GM18870 (cell line): ENCODE measurements around the gene NAA80.
"Not testable (repeated sequence)": the region's sequence is repeated elsewhere in the genome, so short reads cannot be mapped to it uniquely, and the experiment has no call there.

ENCODE experiments used
- ATAC-seq: cut with Tn5 transposase; IDR thresholded peaks from one replicate; pipeline ENCODE4 v1.9.1; 2021; ENCODE audit warnings: moderate library complexity; ENCODE audit not compliant: unreplicated experiment

The NAA80 gene

DNA sequence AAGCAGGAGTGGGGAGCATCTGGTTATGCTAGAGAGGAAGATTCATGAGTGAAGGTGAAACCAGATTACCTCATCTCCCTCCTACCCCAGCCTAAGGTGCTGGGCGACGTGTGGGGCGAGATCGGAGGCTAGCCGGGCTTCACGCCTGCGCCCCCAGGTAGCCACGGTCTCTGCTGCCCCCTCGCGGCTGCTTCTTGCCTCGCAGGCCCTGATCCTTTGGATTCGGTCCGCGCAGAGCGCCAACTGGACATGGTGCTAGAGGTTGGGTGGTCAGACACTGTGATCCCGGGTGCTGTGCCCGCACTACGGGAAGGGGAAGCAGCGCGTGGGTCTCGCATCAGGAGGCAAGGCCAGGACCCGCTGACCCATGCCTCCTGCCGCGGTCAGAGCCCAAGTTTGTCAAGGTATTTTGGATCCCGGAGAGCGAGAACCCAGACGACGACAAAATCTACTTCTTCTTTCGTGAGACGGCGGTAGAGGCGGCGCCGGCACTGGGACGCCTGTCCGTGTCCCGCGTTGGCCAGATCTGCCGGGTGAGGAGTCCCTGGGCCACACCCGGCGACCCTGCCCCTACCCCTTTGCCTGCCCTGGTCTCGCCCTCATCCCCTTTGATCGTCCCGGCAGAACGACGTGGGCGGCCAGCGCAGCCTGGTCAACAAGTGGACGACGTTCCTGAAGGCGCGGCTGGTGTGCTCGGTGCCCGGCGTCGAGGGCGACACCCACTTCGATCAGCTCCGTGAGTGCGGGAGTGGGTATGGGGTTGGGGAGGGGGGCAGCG lies 26.1 kb downstream of the NAA80 start:
- peak; percentile 71 for ATAC-seq

DNA sequence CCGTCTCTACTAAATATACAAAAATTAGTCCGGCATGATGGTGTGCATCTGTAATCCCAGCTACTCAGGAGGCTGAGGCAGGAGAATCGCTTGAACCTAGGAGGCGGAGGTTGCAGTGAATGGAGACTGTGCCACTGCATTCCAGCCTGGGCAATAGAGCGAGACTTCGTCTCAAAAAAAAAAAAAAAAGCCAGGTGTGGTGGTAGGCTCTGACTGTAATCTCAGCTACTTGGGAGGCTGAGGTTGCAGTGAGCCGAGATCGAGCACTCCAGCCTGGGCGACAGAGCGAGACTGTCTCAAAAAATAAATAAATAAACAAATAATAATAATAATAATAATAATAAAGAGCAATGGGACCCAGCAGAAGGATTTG lies 26.7 kb downstream of the NAA80 start:
- not testable (repeated sequence) for ATAC-seq

DNA sequence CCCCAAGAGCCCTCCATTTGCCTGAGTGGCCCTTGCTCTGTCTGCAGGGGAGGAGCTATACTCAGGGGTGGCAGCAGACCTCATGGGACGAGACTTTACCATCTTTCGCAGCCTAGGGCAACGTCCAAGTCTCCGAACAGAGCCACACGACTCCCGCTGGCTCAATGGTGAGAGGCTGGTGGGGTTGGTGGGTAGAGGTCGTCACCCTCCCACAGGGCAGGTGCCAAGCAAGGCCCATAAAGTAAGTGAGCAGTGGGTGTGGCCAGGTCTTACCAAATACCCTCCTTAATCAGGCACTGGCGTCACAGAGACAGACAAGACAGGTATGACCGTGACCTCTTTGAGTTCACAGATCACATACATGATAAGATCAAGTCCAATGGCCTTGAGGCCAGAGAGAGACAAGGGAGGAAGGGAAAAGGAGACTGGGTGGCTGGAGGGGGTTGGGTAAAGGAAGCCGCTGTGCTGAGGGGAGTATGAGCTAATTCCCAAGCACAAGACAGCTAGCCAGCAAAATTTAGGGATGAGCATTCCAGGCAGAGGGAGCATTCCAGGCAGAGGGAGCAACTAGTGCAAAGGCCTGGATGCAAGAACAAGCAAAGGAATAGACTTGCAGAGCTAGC lies 27.8 kb downstream of the NAA80 start:
- no peak for ATAC-seq

DNA sequence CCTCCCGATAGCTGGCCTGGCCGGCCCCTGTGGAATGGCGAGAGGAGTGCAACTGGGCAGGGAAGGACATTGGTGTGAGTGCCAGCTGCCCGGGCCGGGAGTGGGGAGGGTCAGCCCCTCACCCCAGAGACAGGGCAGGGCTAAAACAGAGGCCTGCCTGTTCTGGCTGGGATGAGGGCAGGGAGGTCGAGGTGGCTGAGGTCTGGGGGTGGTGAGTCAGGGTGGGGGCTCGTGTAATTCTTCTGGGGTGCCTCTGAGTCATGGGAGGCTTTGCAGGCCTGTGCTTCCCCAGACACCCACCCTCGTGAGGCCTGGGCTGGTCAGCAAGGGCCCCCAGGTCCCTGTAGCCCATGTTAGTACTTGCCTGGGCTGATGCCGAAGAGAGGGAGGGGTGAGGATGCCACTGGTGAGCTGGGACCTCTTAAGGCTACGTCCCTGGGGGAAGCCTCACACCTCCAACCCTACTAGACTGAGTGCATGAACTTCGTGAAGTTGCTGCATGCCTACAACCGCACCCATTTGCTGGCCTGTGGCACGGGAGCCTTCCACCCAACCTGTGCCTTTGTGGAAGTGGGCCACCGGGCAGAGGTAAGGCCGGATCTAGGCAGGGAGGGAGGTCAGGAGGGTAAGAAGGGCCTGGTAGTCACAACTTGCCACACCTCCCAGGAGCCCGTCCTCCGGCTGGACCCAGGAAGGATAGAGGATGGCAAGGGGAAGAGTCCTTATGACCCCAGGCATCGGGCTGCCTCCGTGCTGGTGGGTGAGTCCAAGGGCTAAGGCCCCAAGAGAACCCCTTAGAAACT lies 28.6 kb downstream of the NAA80 start:
- ATAC-seq: no peak

DNA sequence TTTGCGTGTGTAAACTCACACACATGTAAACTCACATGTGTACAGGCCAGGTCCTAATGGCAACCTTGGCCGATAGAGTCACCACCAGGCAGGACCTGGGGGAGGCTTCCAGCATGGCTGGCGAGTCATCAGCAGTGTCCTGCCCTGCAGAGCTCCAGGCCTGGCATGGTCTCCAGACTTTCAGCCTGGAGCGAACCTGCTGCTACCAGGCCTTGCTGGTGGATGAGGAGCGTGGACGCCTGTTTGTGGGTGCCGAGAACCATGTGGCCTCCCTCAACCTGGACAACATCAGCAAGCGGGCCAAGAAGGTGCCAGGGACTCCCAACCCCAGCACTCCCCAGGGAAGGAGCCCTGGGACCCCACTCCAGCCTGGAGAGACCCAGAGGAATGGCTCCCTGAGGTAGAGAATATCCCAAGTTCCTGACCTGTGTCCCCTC lies 29.2 kb downstream of the NAA80 start:
- ATAC-seq: no peak

DNA sequence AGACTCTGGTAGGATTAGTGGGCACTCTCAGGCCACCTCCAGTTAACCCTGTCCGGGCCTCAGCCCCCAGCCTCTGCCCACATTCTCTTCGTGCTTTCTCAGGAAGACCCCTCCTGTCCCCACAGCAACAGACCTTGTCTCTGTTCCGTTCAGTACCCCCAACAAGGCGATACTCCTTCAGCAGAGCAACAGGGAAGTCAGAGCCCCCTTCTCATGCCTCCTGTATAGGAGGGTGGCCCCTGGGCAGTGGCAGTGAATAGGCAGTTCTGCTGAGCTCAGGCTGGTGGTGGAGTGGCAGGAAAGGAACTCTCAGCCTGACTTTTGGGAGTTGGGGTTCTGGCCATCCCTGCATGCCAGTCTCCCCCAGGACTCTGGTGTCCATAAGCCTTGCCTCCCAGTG lies 29.7 kb downstream of the NAA80 start:
- ATAC-seq: no peak

DNA sequence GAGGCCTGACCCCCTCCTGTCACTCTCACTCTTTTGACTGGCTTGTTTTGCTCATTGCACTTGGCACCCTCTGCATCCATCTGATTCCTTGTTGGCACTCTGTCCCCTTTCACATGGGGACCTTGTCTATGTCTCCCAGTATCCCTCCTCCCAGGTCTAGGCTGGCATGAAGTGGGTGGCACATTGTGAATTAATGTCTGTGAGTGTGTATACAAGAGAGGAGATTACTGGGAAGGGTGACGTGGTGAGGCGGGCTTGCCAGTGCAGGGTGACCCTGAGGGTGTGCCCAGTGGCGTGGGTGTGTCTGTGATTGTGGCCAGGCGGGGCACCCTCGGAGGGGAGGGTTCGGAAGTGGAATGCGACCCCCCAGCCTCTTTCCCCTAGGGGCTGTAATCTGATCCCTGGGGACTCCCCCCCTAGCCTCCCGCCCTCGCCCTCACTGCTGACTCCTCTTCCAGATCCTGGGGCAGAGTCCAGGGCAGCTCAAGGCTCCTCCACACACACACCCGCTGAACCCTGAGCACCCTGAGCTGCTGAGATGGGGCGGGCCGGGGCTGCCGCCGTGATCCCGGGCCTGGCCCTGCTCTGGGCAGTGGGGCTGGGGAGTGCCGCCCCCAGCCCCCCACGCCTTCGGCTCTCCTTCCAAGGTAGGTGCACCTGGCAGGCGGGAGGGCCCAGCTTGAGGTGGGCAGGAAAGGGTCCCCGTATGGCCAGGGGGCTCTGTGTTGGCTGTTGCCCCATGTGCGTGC lies 30.3 kb downstream of the NAA80 start, which contains the start of gene SEMA3B:
TSS of gene SEMA3B (plus strand) at position 445 of the 749 bp plus-strand sequence. CDS start at position 539, 94 bp downstream.
- no peak for ATAC-seq

DNA sequence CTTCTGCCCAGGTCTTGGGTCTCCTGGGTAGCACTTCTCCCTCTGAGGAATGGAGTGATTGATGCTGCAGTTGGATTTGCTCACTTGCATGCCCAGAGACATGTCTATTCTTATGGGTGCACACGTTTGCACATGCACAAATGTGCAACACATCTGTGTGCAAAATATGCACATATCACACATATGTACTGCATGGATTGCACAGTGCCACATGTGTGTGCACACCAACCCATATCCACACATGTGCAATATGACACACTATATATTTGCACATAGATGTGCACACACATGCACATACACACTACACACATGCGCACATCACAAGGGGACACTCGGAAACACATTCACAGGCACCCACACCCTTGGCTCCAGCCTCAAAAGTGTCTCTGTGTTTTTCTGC lies 30.9 kb downstream of the NAA80 start:
- no peak for ATAC-seq

DNA sequence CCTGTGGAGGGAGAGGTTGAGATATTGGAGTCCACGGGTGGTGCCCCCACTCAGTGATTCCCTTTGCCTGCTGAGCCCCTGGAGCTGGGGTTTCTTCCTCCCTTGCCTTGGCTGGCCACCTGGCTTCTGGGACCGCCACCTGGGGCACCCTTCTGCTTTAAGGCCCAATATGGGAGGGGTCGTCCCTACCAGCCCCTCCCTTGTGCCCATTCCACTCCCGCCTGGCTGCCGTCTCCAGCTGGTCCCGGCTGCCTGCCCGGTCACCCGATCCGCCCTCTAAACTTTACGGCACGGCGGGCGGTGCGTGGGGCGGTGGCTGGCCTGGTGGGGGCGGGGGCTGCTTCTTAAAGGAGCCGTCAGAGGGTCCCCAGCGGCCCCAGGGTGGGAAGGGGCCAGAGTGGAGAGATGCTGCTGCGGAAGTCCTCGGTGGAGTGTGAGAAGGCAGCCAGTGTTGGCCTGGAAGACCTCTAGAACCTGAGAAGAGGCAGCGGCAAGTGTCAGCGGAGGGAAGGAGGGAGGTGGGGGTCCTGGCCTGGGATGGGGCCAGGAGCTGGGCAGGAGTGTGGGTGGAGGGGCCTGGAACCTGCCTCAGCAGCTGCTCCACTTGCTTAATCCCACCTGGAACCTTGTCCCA lies 31.8 kb downstream of the NAA80 start:
- no peak for ATAC-seq

DNA sequence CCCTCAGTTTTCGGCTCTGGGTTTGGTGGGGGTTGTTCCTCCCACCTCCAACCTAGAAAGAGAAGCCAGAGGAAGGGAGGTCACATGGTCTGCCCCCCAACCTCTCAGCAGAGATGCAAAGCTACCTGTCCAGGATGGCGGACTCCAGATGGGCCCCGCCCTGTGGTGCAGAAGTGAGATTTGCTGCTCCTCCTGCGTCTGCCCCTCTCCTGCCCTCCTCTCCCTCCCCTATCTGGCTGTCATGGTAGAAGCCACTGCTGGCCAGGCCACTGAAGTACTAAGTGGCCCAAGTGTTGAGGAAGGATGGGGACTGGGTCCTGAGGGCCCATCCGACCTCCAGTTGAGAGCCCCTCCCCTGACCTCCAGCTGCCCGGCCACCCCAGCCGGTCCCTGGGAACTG lies 32.4 kb downstream of the NAA80 start:
- ATAC-seq: no peak

DNA sequence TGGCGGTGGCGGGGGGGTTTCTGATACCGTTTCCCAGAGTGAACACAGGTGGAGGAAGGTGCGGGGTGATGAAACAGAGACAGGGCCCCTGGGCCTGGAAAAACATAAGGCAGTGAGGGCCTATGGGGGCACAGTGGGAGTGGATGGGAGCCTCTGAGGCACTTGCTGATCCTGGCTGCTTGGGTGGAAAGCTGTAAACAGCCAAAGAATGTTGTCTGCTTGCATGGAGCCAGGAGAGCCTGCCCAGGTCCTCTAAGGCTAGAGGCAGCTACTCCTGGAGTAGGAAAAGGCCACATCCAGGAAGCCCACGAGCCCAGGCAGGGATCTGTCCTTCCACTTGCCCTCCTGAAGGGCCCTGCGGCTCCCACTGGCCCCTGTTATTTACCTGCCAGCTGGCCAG lies 33.2 kb downstream of the NAA80 start:
- ATAC-seq: no peak

DNA sequence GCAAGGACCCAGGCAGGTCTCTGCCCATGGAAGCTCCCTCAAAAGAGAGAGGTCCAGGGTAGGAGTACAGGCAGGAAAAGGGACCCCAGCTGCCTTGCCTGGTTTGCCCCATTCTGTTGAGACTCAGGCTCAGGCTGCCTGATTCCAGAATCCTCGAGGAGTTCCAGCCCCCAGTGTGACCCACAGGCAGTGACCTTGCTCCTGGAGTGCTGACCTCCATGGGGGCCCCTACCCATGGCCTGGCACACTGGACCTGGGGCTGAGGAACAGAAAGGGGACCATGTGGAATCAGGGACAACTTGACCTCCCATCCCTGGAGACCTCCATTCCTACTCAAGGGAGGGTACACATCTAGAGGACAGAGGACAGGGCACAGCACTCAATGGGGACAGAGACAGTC lies 33.6 kb downstream of the NAA80 start:
- ATAC-seq: no peak

DNA sequence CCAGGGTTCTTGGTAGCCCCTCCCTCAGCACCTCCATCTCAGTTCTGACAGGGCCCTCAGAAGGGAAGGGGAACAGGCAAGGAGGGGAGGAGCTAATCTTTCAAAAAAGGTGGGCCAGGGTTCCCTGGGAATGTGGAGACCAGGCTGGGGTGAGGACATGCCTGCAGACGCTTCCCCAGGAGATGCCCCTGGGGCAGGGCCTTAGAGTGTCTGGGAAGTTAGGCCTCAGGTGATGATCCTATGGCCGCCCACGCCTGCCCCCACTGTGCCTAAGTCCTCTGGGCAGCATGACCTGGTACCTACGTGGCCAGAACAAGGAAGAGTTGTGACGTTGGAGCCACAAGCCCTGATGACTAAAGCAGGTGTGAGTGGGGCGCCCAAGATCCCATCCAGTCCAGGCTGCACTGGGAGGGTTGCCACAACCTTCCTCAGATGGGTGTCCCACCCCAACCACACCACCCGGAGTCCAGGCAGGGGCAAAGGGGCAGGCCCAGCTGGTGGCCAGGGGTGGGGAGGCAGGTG lies 34.2 kb downstream of the NAA80 start:
- ATAC-seq: no peak

DNA sequence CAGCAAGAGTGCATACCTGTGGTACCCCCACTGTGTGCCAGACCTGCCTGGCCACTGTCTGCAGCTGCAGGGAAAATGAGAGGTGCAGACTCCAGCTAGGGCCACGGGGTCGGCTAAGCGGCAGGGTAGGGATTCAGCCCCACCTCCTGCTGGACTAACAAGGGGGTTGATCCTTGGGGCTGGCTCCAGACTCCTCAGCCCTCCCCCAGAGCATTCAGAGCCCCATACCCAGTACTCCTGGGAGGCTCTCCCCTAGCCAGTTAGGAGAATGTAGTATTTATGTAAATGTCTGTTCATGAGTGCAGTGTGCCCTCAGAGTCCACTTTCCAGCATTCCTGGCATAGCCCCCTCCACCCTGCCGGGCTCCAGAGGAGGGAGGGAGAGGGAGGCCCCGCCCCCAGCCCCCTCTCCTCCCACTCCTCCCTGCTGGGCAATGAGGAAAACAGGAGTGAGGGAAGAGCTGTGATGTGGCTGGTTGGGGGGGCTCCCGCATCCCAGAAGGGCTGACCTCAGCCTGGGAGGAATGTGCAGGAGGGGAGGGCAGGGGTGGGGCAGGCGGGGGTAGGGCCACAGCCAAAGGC lies 34.7 kb downstream of the NAA80 start:
- ATAC-seq: no peak

DNA sequence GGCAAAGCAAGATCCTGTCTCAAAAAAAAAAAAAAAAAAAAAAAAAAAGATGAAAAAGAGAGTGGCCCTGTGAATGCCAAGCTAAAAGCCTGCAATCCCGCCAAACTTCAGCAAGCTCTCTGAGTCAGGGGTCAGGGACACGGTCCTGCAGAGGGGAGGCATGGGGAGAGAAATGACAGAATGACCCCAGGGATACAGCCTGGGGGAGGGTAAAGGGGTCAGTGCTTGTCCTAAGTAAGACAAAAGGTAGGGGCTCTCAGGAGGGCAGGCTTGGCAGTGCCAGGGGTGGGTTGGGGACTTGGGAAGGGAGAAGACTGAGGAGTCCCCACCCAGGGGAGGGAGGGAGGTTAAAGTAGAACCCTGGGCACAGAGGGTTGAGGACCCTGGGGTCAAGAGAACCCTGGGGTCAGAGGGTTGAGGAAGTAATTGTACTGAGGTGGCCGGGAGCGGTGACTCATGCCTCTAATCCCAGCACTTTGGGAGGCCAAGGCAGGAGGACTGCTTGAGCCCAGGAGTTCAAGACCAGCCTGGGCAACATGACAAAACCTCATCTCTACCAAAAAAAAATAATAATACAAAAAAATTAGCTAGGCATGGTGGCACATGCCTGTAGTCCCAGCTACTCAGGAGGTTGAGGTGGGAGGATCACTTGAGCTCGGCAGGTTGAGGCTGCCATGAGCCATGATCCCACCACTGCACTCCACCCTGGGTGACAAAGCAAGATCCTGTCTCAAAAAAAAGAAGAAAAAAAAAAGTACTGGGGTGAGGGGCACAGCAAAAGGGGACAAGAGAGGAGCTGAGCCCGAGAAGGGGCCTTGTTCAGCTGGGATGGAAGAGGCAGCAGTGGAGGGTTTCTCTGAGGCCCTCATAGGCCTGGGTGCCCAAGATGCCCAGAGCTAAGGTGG lies 35.5 kb downstream of the NAA80 start:
- no peak for ATAC-seq

DNA sequence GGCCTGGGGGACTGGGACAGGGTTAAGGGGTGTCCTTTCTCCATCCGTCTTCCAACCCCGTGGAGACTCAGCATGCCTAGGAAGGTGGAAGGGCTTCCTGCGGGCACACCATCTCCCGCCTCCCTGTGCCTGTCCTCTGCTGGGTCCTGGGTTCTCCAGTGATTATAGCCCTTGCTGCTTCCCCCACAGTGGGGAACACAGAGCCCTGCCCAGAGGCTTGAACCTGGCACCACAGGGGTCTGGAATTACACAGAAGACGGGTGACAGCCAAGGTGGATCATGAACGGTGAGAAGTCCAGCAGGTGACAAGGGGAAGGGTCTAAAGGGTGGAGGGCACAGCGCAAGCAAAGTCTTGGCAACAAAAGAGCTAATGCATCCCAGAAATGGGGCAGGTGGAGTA lies 36.4 kb downstream of the NAA80 start:
- ATAC-seq: no peak

DNA sequence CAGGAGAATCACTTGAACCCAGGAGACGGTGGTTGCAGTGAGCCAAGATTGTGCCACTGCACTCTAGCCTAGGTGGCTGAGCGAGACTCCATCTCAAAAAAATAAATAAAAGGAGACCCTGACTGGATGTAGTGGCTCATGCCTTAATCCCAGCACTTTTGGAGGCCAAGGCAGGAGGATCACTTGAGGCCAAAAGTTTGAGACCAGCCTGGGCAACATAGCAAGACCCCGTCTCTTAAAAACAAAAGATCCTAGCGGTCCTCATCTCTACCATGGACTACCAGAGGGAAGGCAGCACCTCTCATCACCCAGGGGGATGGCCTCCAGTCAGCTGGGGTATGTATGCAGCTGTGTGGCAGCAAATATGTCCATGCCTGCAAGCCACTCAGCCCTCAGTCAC lies 37.0 kb downstream of the NAA80 start:
- not testable (repeated sequence) for ATAC-seq

DNA sequence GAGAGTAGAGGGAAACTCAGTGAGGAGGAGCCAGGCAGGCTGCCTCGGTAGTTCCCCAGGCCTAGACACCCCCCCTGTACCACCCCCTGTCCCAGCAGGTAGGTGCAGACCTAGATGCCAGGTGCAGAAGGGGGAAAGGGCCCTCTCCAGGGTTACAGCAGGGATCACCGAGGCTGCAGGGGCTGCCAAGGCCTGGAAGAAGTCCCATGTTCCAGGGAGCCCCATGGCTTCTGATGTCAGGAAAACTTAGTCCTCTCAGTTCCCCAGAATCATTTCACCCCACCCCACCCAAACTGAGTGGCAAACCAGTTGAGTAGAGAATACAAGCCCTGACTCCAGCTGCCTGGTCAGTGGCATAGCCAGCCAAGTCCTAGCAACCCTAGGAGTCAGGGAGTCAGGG lies 37.7 kb downstream of the NAA80 start:
- ATAC-seq: no peak

DNA sequence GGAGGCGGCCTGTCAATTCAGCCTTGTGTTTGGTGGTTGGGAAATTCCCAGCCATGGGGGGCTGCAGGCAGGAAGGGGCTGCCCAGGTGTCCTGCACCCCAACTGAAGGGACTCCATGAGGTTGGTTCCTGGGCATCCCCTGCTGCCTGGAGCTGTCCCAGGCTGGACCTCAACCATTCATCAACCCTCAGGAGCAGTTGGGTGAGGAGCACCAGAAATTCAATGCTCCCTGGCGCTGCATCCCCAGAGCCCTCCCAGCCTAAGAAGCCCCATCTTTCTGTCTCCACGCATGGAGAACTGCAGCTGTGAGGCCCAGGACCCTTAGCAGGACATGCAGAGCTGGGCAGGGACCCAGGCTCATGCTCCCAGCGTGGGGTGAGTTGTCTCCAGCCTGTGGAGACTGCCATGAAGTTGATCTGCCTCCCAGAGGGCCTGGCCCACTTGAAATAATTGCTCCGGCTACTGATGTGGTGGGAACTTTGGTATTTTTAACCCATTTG lies 38.2 kb downstream of the NAA80 start:
- ATAC-seq: no peak
